ENCODE data around the gene COPS4. TPM values are rescaled to one million over a fixed set of nuclear protein-coding genes. Genes with fewer than 3 reads are reported as not detected.
"Not testable (repeated sequence)": the region's sequence is repeated elsewhere in the genome, so short reads cannot be mapped to it uniquely, and the experiment has no call there.

COPS4 gene
- total and polyA plus RNA-seq, 10 of the 15 experiments (the other 5 are each of a cell fraction or from before 2014, with no cell fraction given) = 34.2 to 159 (median 66.7) TPM

DNA sequence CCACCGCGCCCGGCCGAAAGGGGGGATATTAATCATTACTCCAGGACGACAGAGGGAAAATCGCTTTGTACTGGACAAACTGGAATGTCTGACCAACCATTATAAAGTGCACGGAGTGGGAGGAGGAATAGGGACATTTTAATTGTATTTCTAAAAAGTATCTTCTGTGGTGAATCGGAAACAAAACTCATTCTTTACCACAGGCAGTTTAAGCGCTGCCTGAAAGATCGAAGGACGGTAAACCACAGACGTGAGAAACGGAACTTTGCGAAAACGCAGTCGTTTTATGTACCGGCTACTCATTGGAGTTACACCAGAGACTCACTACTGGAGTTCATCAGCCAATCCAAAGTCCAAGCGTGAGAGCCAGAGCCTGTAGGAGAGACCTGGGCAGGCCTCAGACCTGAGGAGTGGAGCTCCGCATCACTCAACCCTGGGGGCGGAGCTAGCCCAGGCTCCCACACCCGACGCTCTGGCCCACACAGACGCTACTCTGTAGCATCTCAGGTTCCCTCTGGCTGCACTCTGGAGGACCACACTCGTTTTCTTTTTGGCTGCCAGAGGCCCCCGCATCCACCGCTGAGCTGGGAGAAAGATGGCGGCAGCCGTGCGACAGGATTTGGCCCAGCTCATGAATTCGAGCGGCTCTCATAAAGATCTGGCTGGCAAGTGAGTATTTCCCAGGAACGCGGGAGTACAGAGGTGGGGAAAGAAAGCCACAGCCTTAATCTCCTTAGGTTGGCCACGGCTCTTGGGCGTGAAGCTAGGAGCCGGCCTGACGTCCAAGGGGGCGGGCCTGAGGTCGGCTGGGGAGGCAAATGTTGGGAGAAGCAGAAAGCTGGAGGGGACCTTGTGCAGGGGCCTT is at the start of gene COPS4 (continued):
- peak; percentile 54; the same call in 1 of the 2 replicates for TF ChIP-seq TBL1XR1 (IDR thresholded peaks at IDR 0.05; ENCODE audit: low read depth, low read length)
- TF ChIP-seq NFIC (IDR thresholded peaks at IDR 0.05; ENCODE audit: low read depth, low read length) = peak; percentile 80
- TF ChIP-seq RAD21 (IDR thresholded peaks at IDR 0.05; ENCODE audit: insufficient read depth, low read depth, low read length) = 0 out of 2 replicates have a peak, but pooled peaks have one; percentile 15
- no peak for TF ChIP-seq ZNF622 (IDR thresholded peaks at IDR 0.05)
- TF ChIP-seq EZH2 (IDR thresholded peaks at IDR 0.05; ENCODE audit: borderline replicate concordance, control insufficient read depth, low read depth, low read length) = no peak
- TF ChIP-seq SMARCA5 (IDR thresholded peaks at IDR 0.05) = peak; percentile 87; the same call in 1 of the 2 replicates
- peak; percentile 79 for TF ChIP-seq HDGF (IDR thresholded peaks at IDR 0.05)
- no peak for TF ChIP-seq KAT2A (conservative IDR thresholded peaks at IDR 0.05; ENCODE audit: control insufficient read depth, low read depth, low read length)
- 0 out of 2 replicates have a peak, but pooled peaks have one; percentile 64 for TF ChIP-seq RCOR1 (conservative IDR thresholded peaks at IDR 0.05; ENCODE audit: low read depth, low read length)
- TF ChIP-seq IKZF2 (IDR thresholded peaks at IDR 0.05) = peak; percentile 81 to 82
- peak; percentile 88 for TF ChIP-seq ZNF217 (IDR thresholded peaks at IDR 0.05)
- peak; percentile 80 for TF ChIP-seq MEF2A (IDR thresholded peaks at IDR 0.05; ENCODE audit: insufficient read depth, low read depth, low read length)
- TF ChIP-seq, protein P1, sequence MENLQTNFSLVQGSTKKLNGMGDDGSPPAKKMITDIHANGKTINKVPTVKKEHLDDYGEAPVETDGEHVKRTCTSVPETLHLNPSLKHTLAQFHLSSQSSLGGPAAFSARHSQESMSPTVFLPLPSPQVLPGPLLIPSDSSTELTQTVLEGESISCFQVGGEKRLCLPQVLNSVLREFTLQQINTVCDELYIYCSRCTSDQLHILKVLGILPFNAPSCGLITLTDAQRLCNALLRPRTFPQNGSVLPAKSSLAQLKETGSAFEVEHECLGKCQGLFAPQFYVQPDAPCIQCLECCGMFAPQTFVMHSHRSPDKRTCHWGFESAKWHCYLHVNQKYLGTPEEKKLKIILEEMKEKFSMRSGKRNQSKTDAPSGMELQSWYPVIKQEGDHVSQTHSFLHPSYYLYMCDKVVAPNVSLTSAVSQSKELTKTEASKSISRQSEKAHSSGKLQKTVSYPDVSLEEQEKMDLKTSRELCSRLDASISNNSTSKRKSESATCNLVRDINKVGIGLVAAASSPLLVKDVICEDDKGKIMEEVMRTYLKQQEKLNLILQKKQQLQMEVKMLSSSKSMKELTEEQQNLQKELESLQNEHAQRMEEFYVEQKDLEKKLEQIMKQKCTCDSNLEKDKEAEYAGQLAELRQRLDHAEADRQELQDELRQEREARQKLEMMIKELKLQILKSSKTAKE (IDR thresholded peaks at IDR 0.05; ENCODE audit: low read depth, poor library complexity, severe bottlenecking) = peak; percentile 96
- TF ChIP-seq, protein P2, sequence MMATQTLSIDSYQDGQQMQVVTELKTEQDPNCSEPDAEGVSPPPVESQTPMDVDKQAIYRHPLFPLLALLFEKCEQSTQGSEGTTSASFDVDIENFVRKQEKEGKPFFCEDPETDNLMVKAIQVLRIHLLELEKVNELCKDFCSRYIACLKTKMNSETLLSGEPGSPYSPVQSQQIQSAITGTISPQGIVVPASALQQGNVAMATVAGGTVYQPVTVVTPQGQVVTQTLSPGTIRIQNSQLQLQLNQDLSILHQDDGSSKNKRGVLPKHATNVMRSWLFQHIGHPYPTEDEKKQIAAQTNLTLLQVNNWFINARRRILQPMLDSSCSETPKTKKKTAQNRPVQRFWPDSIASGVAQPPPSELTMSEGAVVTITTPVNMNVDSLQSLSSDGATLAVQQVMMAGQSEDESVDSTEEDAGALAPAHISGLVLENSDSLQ (IDR thresholded peaks at IDR 0.05) = peak; percentile 81
- no peak; the same call in 1 of the 2 replicates for TF ChIP-seq MYB (IDR thresholded peaks at IDR 0.05; ENCODE audit: borderline replicate concordance, low read depth, low read length)

DNA sequence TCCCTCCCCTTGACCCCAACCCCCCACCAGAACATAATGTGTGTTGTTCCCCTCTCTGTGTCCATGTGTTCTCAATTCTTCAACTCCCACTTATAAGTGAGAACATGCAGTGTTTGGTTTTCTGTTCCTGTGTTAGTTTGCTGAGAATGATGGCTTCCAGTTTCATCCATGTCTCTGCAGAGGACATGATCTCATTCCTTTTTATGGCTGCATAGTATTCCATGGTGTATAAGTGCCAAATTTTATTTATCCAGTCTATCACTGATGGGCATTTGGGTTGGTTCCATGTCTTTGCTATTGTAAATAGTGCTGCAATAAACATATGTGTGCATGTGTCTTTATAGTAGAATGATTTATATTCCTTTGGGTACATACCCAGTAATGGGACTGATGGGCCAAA is 47.5 kb upstream of the COPS4 start:
- ATAC-seq; CTCF ChIA-PET; BruUV-seq (replicated peaks): not testable (repeated sequence)

More for the DNA sequence above, 47.5 kb upstream of the COPS4 start:
- POLR2A ChIA-PET = interaction anchor here (0.5 kb wide), 1 partner anchor 21 kb away, joined by 3 read pairs; no protein-coding TSS in a partner anchor
- intact Hi-C loops (cut with micrococcal nuclease; ENCODE audit: unreplicated experiment); H3K9me3 ChIP-seq (replicated peaks; ENCODE audit: control insufficient read depth, insufficient read depth, low read length); H3K27ac ChIP-seq (ENCODE audit: control insufficient read depth, insufficient read depth); FAIRE-seq; H3K4me3 ChIP-seq; H2AFZ ChIP-seq (ENCODE audit: control insufficient read depth, low read depth, low read length); H3K36me3 ChIP-seq (ENCODE audit: control insufficient read depth in 2 of 2, insufficient read depth in 2 of 2, low read length in 1 of 2); H4K20me1 ChIP-seq (ENCODE audit: control insufficient read depth, insufficient read depth); H3K4me2 ChIP-seq (ENCODE audit: control insufficient read depth, insufficient read depth); DNase-seq (ENCODE audit: low read depth, low spot score); H3K27me3 ChIP-seq (replicated peaks in 1 of 2; ENCODE audit: control insufficient read depth in 2 of 2, insufficient read depth in 2 of 2, low read length in 1 of 2); RAD21 ChIA-PET (ENCODE audit: unreplicated experiment); H3K4me1 ChIP-seq (ENCODE audit: control insufficient read depth, insufficient read depth, low read length); in situ Hi-C loops (cut with MboI); H3K9ac ChIP-seq (ENCODE audit: control insufficient read depth, insufficient read depth, low read length): not testable (repeated sequence)
- SMC1A ChIA-PET (ENCODE audit: uncharacterized antibody, unreplicated experiment) = interaction anchor here (0.9 to 3.3 kb wide), 2 partner anchors 10 to 14 kb away, joined by 4 to 10 read pairs; no protein-coding TSS in a partner anchor
- peaks cover 25% of the 10 kb centered on the region for H3K79me2 ChIP-seq (ENCODE audit: control insufficient read depth, insufficient read depth, low read length)

Data from GM12878 (cell line).